ENCODE measurements around the gene BMPR1B.

BMPR1B gene

GRCh38 chr4:94744850-94745249 is 12.9 kb upstream of the BMPR1B start:
- no peak overlapping the region for H3K27ac Mint-ChIP-seq
- H3K4me3 Mint-ChIP-seq, result no peak overlapping the region
- H3K27me3 Mint-ChIP-seq, result peaks cover 7% of the 10 kb centered on the region
- H3K36me3 Mint-ChIP-seq (ENCODE audit: low read depth), result no peaks in the 10 kb centered on the region
- H3K9me3 Mint-ChIP-seq, result no peaks in the 10 kb centered on the region
- H3K4me1 Mint-ChIP-seq (ENCODE audit: low read depth), result no peaks in the 10 kb centered on the region

GRCh38 chr4:94746746-94747145 is 11.0 kb upstream of the BMPR1B start:
- Mint-ChIP-seq H3K4me3 (no peak overlapping the region), H3K4me1 (ENCODE audit: low read depth) (no peaks in the 10 kb centered on the region), H3K27ac (no peak overlapping the region), H3K27me3 (peaks cover 7% of the 10 kb centered on the region), H3K9me3 (no peaks in the 10 kb centered on the region), H3K36me3 (ENCODE audit: low read depth) (no peaks in the 10 kb centered on the region)

- Mint-ChIP-seq H3K9me3 (no peaks in the 10 kb centered on the region), H3K27me3 (peaks cover 80% of the 10 kb centered on the region), H3K36me3 (ENCODE audit: low read depth) (no peaks in the 10 kb centered on the region), H3K4me1 (ENCODE audit: low read depth) (peaks cover 11% of the 10 kb centered on the region), H3K27ac (no peak overlapping the region), H3K4me3 (peak overlapping the region; percentile 69)
Measured at GRCh38 chr4:94758141-94758699, 465 bp downstream of the BMPR1B start.

GRCh38 chr4:94758700-94759399 is 1.1 kb downstream of the BMPR1B start:
- H3K4me3 Mint-ChIP-seq, result peak overlapping the region; percentile 69
- H3K27me3 Mint-ChIP-seq, result peaks cover 80% of the 10 kb centered on the region
- no peak overlapping the region for H3K27ac Mint-ChIP-seq
- H3K36me3 Mint-ChIP-seq (ENCODE audit: low read depth), result no peaks in the 10 kb centered on the region
- no peaks in the 10 kb centered on the region for H3K9me3 Mint-ChIP-seq
- H3K4me1 Mint-ChIP-seq (ENCODE audit: low read depth), result peaks cover 11% of the 10 kb centered on the region

DNA sequence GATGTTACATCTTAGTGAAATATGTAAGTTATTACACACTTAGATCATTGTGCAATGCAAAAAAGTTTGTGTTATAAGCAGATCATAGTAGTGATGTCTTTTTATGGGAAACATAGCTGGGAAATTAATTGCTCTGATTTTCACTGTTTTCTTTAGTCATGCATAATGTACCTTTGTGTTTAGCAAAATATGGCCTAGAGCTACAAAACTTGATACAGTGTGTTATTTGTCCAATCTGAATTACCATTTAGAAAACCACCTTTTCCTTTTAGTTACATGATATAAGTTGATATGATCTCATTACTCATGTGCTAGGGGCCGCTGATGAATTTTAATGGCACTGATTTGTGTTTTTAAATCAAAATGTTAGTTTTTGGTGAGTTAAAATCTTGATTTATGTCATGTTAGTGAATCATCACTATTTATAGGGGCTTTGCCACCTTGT is 2.0 kb downstream of the BMPR1B start:
- peaks cover 75% of the 10 kb centered on the region for H3K27me3 Mint-ChIP-seq
- no peaks in the 10 kb centered on the region for H3K9me3 Mint-ChIP-seq
- no peaks in the 10 kb centered on the region for H3K36me3 Mint-ChIP-seq (ENCODE audit: low read depth)
- peaks cover 11% of the 10 kb centered on the region for H3K4me1 Mint-ChIP-seq (ENCODE audit: low read depth)
- no peak overlapping the region for H3K27ac Mint-ChIP-seq
- H3K4me3 Mint-ChIP-seq, result no peak overlapping the region

DNA sequence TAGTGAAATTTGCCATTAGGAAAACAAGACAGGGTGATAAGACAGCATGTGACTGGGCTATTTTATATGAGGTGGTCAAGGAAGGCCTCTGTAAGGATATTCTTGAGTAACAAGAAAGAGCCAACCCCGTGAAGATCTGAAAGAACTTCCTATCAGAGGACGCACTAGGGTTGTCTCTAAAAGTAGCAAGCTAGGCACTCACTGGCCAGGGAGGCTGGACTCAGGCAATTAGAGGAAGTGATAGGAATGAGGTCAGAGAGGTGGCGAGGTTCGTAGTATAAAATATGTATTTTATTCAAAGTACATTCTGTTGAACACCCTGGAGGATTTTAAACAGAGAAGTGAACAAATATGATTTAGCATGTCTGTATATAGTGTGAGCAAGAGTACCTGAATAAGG is 4.6 kb downstream of the BMPR1B start:
- Mint-ChIP-seq H3K4me1 (ENCODE audit: low read depth) (peaks cover 10% of the 10 kb centered on the region), H3K36me3 (ENCODE audit: low read depth) (no peaks in the 10 kb centered on the region), H3K9me3 (no peaks in the 10 kb centered on the region), H3K27ac (no peak overlapping the region), H3K4me3 (no peak overlapping the region), H3K27me3 (peaks cover 57% of the 10 kb centered on the region)

GRCh38 chr4:94763005-94763404 is 5.2 kb downstream of the BMPR1B start:
- peaks cover 6% of the 10 kb centered on the region for H3K4me1 Mint-ChIP-seq (ENCODE audit: low read depth)
- H3K4me3 Mint-ChIP-seq, result no peak overlapping the region
- no peak overlapping the region for H3K27ac Mint-ChIP-seq
- H3K36me3 Mint-ChIP-seq (ENCODE audit: low read depth), result no peaks in the 10 kb centered on the region
- peaks cover 54% of the 10 kb centered on the region for H3K27me3 Mint-ChIP-seq
- no peaks in the 10 kb centered on the region for H3K9me3 Mint-ChIP-seq

DNA sequence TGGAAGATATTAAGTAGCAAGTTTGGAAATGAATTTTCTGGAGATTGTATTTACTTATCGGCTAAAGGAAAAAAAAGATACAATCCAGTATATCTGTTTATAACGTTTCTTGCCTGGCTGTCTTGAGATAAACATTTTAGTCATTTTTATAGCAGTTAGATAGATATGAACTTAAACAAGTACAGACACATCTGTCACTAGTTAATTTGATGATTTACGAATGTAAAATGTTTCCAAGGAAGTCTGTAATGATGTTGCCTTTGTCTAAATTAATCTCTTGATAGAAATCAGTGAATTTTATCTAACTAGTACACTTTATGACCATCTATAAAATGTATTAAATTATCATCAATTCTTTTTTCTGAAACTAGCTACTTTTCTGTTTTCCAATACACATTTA is 5.7 kb downstream of the BMPR1B start:
- Mint-ChIP-seq H3K4me3 (no peak overlapping the region), H3K4me1 (ENCODE audit: low read depth) (peaks cover 5% of the 10 kb centered on the region), H3K36me3 (ENCODE audit: low read depth) (no peaks in the 10 kb centered on the region), H3K27ac (no peak overlapping the region), H3K9me3 (no peaks in the 10 kb centered on the region), H3K27me3 (peaks cover 56% of the 10 kb centered on the region)

DNA sequence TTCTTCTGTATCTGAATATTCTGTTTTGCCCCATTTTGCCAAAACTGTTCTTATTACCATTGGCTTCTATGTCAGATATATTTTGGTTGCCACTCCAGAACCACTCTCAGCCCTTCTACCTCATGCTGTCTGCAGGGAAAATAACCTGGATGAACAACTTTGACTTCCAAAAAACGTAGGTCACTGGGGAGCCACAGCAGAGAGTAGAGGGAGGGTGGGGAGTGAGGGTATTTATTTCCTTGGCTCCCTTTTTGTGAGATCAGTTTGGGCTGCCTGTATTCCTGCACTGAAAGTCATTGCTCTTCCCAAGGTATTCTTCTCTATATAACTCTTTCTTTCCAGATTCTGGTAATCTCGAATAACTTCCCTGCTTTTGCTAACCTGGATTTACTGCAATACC is 6.3 kb downstream of the BMPR1B start:
- Mint-ChIP-seq H3K27ac (no peak overlapping the region), H3K36me3 (ENCODE audit: low read depth) (no peaks in the 10 kb centered on the region), H3K27me3 (peaks cover 51% of the 10 kb centered on the region), H3K4me1 (ENCODE audit: low read depth) (no peaks in the 10 kb centered on the region), H3K4me3 (no peak overlapping the region), H3K9me3 (no peaks in the 10 kb centered on the region)

DNA sequence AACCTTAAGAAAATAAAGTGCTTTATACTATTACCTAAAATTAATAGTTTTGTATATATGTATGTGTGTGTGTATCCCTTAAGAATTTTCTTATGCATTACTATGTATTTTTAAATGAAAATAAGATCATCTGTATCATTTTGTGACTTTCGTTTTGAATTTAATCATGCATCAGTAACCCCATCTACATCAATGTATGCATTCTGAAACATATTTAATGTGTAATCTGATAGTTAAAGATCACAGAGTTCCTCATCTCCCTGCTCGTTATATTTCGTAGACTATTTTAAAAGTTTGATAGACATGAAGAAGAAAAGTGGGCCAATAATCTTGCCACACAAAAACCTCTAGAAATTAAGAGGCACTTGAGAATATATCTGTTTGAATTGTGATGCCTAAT is 7.4 kb downstream of the BMPR1B start:
- H3K4me1 Mint-ChIP-seq (ENCODE audit: low read depth), result no peaks in the 10 kb centered on the region
- peaks cover 40% of the 10 kb centered on the region for H3K27me3 Mint-ChIP-seq
- no peak overlapping the region for H3K4me3 Mint-ChIP-seq
- no peaks in the 10 kb centered on the region for H3K36me3 Mint-ChIP-seq (ENCODE audit: low read depth)
- no peaks in the 10 kb centered on the region for H3K9me3 Mint-ChIP-seq
- H3K27ac Mint-ChIP-seq, result no peak overlapping the region

GRCh38 chr4:94765648-94766047 is 7.9 kb downstream of the BMPR1B start:
- Mint-ChIP-seq H3K4me1 (ENCODE audit: low read depth) (no peaks in the 10 kb centered on the region), H3K9me3 (no peaks in the 10 kb centered on the region), H3K36me3 (ENCODE audit: low read depth) (no peaks in the 10 kb centered on the region), H3K27me3 (peaks cover 36% of the 10 kb centered on the region), H3K27ac (no peak overlapping the region), H3K4me3 (no peak overlapping the region)

DNA sequence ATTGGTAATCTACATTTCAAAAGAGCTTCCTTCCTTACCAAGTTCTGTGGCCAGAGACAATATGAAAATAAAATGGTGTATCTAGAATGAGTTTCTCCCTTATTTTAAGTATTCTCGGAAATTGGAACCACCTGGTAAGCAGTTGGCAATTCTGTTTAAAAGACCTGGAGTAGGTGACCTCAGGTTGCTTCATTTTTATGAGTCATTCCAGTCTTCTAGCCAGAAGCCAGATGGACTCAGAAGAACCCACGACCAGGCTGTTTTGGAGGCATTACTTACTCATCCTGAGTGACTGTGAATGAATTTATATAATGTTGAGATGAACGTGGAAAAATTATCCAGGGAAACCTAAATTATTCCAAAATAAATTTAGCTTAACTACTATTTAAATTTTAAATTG is 9.1 kb downstream of the BMPR1B start:
- H3K4me3 Mint-ChIP-seq, result no peak overlapping the region
- no peaks in the 10 kb centered on the region for H3K4me1 Mint-ChIP-seq (ENCODE audit: low read depth)
- no peaks in the 10 kb centered on the region for H3K9me3 Mint-ChIP-seq
- no peaks in the 10 kb centered on the region for H3K36me3 Mint-ChIP-seq (ENCODE audit: low read depth)
- peaks cover 27% of the 10 kb centered on the region for H3K27me3 Mint-ChIP-seq
- H3K27ac Mint-ChIP-seq, result no peak overlapping the region

DNA sequence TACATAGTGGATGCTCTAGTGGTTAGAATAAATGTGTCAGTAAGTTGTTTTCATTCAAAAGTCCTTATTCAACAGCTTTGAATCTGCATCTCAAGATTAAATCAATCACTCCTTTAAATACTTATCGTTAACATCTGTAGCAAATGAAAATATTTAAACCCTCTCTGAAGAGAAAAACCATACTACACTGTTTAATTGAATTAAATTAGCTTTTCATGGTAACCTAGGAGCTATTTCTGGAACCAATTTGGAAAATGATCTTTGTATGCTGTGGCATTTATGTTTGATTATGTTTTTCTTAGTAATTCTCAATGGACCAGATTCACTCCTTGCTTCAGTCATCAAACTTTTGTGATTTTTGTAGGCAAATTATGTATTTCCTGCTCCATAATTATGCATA is 9.7 kb downstream of the BMPR1B start:
- H3K4me3 Mint-ChIP-seq, result no peak overlapping the region
- H3K36me3 Mint-ChIP-seq (ENCODE audit: low read depth), result no peaks in the 10 kb centered on the region

DNA sequence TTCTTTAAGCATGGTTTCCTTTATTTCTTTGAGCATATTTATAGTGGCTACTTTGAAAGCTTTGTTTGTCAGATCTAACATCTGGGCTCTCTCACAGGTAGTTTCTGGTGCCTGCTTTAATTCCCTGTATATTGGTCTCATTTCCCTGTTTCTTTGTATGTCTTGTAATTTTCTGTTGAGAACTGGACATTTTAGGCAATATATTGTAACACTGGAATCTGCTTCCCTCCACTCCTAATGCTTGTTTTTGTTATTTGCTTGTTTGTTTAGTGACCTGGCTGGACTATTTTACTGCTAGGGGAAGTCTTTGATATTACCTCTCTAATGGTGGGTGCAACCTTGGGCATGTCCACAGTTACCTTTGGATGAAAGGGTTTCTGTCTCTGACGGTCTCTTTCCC is 25.0 kb downstream of the BMPR1B start:
- H3K4me1 Mint-ChIP-seq (ENCODE audit: low read depth), result no peaks in the 10 kb centered on the region
- H3K27ac Mint-ChIP-seq, result no peak overlapping the region

More for the DNA sequence above, 9.7 kb downstream of the BMPR1B start:
- Mint-ChIP-seq H3K27ac (no peak overlapping the region), H3K4me1 (ENCODE audit: low read depth) (no peaks in the 10 kb centered on the region), H3K27me3 (peaks cover 21% of the 10 kb centered on the region), H3K9me3 (no peaks in the 10 kb centered on the region)

GRCh38 chr4:94791701-94792100 is 33.9 kb downstream of the BMPR1B start:
- Mint-ChIP-seq H3K4me1 (ENCODE audit: low read depth) (no peaks in the 10 kb centered on the region), H3K27me3 (no peaks in the 10 kb centered on the region), H3K27ac (no peak overlapping the region), H3K9me3 (no peaks in the 10 kb centered on the region), H3K4me3 (no peak overlapping the region), H3K36me3 (ENCODE audit: low read depth) (no peaks in the 10 kb centered on the region)

More for the DNA sequence above, 25.0 kb downstream of the BMPR1B start:
- Mint-ChIP-seq H3K36me3 (ENCODE audit: low read depth) (no peaks in the 10 kb centered on the region), H3K27me3 (no peaks in the 10 kb centered on the region), H3K4me3 (no peak overlapping the region), H3K9me3 (peaks cover 15% of the 10 kb centered on the region)

DNA sequence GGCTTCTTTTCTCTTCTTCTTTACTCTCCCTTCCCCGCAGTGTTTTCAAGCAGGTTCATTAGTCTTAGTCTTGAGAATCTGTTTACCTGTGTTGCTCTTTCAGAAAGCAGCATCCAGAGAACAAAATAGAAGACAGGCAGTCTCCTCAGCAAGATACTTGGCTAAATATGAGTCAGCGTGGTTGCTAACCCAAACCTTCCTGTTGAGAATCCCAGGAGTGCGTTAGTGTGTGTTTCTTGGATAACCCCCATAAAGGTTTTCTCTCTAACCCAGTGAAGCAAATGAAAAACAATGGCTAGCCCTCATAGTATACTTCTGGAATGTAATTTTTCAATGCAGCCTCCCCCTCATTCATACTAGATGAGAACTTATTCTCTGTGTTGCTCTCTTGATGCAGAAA is 41.1 kb downstream of the BMPR1B start:
- Mint-ChIP-seq H3K27me3 (no peaks in the 10 kb centered on the region), H3K9me3 (no peaks in the 10 kb centered on the region), H3K4me3 (no peak overlapping the region), H3K27ac (no peak overlapping the region), H3K4me1 (ENCODE audit: low read depth) (no peaks in the 10 kb centered on the region), H3K36me3 (ENCODE audit: low read depth) (no peaks in the 10 kb centered on the region)

All from stimulated activated naive CD8-positive, alpha-beta T cell treated with anti-CD3 and anti-CD28 coated beads, Interleukin-15, Interleukin-2, amounts not matched to agents 100 ng/mL and 50 ng/mL, for 24 hours (primary cell).